Chondrocyte (in vitro differentiated cells): ENCODE results near the gene CCDC177. TPM values are rescaled to one million over a fixed set of nuclear protein-coding genes. Genes with fewer than 3 reads are reported as not detected.

Experiments used
- DNase-seq: peaks from one replicate; pipeline ENCODE4 v3.0.0; 2021; ENCODE audit warnings: mixed read lengths, low spot score
- H3K27ac Mint-ChIP-seq: one replicate; pipeline ENCODE4 v1.8.0; 2021; ENCODE audit warnings: mild to moderate bottlenecking, moderate library complexity, mixed read lengths; ENCODE audit not compliant: unreplicated experiment
- H3K27me3 Mint-ChIP-seq: 2 replicates; pipeline ENCODE4 v1.8.0; 2021; ENCODE audit warnings: low read depth, mixed read lengths
- H3K36me3 Mint-ChIP-seq: 2 replicates; pipeline ENCODE4 v1.8.0; 2021; ENCODE audit warnings: low read depth, mixed read lengths
- H3K4me1 Mint-ChIP-seq: 2 replicates; pipeline ENCODE4 v1.8.0; 2021; ENCODE audit warnings: low read depth, mild to moderate bottlenecking, mixed read lengths
- H3K4me3 Mint-ChIP-seq: one replicate; pipeline ENCODE4 v1.8.0; 2021; ENCODE audit warnings: mild to moderate bottlenecking, moderate library complexity, mixed read lengths; ENCODE audit not compliant: unreplicated experiment
- H3K9me3 Mint-ChIP-seq: 2 replicates; pipeline ENCODE4 v1.8.0; 2021; ENCODE audit warnings: low read depth, mixed read lengths
- CTCF ChIP-seq: fragments of 200-600 bp; sonication (generic); IDR thresholded peaks from 2 replicates; pipeline ENCODE4 v1.5.0; 2021; ENCODE audit warnings: antibody characterized with exemption, mild to moderate bottlenecking, moderate library complexity
- total RNA-seq: library from RNA; stranded (reverse); gene quantifications from 3 replicates; pipeline ENCODE4 v1.2.1, GENCODE V29; 2021

Gene CCDC177
- total RNA-seq, 1 donor from 2014 or later = not detected

- Mint-ChIP-seq H3K4me3 (no peak overlapping the region), H3K27me3 (no peaks in the 10 kb centered on the region), H3K4me1 (peaks cover 7% of the 10 kb centered on the region), H3K36me3 (no peaks in the 10 kb centered on the region), H3K27ac (no peak overlapping the region), H3K9me3 (no peaks in the 10 kb centered on the region)
- DNase-seq = no peak
- no peak for TF ChIP-seq CTCF
These were observed 11.7 kb upstream of the CCDC177 start for GRCh38 chr14:69586404-69586803.

GRCh38 chr14:69584389-69584788 lies 9.7 kb upstream of the CCDC177 start:
- TF ChIP-seq CTCF = no peak
- H3K4me1 Mint-ChIP-seq = peaks cover 7% of the 10 kb centered on the region
- H3K9me3 Mint-ChIP-seq = no peaks in the 10 kb centered on the region
- H3K36me3 Mint-ChIP-seq = no peaks in the 10 kb centered on the region
- no peak overlapping the region for H3K4me3 Mint-ChIP-seq
- H3K27me3 Mint-ChIP-seq = peaks cover 3% of the 10 kb centered on the region
- DNase-seq = no peak
- no peak overlapping the region for H3K27ac Mint-ChIP-seq

GRCh38 chr14:69582829-69583228 lies 8.2 kb upstream of the CCDC177 start:
- no peak for DNase-seq
- Mint-ChIP-seq H3K36me3 (no peaks in the 10 kb centered on the region), H3K27ac (no peak overlapping the region), H3K4me3 (no peak overlapping the region), H3K4me1 (peaks cover 7% of the 10 kb centered on the region), H3K27me3 (peaks cover 3% of the 10 kb centered on the region), H3K9me3 (no peaks in the 10 kb centered on the region)
- TF ChIP-seq CTCF = no peak

- H3K27ac Mint-ChIP-seq = no peak overlapping the region
- H3K4me1 Mint-ChIP-seq = peaks cover 7% of the 10 kb centered on the region
- no peak for DNase-seq
- no peak overlapping the region for H3K4me3 Mint-ChIP-seq
- peaks cover 3% of the 10 kb centered on the region for H3K27me3 Mint-ChIP-seq
- no peaks in the 10 kb centered on the region for H3K9me3 Mint-ChIP-seq
- H3K36me3 Mint-ChIP-seq = no peaks in the 10 kb centered on the region
- TF ChIP-seq CTCF = no peak
These were observed 7.5 kb upstream of the CCDC177 start for GRCh38 chr14:69582212-69582611.

- no peaks in the 10 kb centered on the region for H3K36me3 Mint-ChIP-seq
- peaks cover 7% of the 10 kb centered on the region for H3K4me1 Mint-ChIP-seq
- H3K4me3 Mint-ChIP-seq = no peak overlapping the region
- no peak overlapping the region for H3K27ac Mint-ChIP-seq
- no peaks in the 10 kb centered on the region for H3K9me3 Mint-ChIP-seq
- peaks cover 9% of the 10 kb centered on the region for H3K27me3 Mint-ChIP-seq
- no peak for DNase-seq
- TF ChIP-seq CTCF = no peak
These were observed 6.8 kb upstream of the CCDC177 start for GRCh38 chr14:69581316-69581935.
